ENCODE results near the gene BACH2. TPM values are rescaled to one million over a fixed set of nuclear protein-coding genes. Genes with fewer than 3 reads are reported as not detected.
"Not testable (repeated sequence)": the region's sequence is repeated elsewhere in the genome, so short reads cannot be mapped to it uniquely, and the experiment has no call there.

BACH2 gene
- total RNA-seq, 4 donors from 2014 or later = 9.3 to 34.5 (median 11.1) TPM

GRCh38 chr6:89976694-89977020 lies 320.0 kb downstream of the BACH2 start:
- WGBS, 2 donors = 84 to 91% methylated on average over 3 of the region's 3 CpGs
- DNase-seq (ENCODE audit: low spot score in 2 of 2) = no peak
- intact Hi-C loops (cut with DNase I; ENCODE audit: low total_unique reads) = no loop called here
- H3K4me3 ChIP-seq (ENCODE audit: low read depth, poor library complexity, severe bottlenecking) = no peak overlapping the region
- TF ChIP-seq CTCF (IDR thresholded peaks at IDR 0.05) (no peak), POLR2A (IDR thresholded peaks at IDR 0.05) (no peak)

DNA sequence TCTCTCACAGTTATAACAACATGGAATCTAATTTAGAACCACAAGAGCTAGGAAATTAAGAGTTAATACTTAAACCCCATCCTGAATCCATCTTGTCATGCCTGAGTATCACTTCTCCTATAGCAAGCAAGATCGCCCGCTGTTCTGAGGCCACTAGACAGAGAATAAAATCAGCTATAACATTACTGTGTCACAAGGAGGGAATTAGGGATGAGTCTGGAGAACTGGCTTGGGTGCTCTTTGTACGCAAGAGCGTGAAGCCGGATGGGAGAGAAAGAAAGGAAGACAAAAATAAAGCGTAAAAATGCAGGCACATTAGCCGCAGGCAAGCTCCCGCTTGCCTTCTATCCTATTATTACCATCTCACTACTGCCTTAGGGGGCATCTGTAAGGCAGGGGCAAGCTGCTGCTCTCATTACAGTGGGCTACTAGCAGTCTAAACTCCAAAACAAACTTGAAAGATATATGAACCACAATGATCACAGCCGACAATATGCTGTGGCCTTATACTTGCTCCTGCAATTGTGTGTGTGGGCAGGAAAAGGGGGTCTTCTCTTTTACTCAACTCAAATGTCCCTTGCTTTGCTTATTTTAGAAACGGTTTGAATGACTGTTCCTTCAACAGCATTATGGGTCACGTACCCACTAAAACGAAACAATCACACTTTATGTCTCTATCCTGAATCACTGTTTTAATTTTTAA lies 320.5 kb downstream of the BACH2 start:
- 79 to 91% methylated on average over 12 of the region's 12 CpGs for WGBS, 2 donors

GRCh38 chr6:89975366-89975765 lies 321.3 kb downstream of the BACH2 start:
- H3K4me3 ChIP-seq (ENCODE audit: low read depth, poor library complexity, severe bottlenecking) = no peak overlapping the region
- WGBS, 2 donors = 82 to 90% methylated on average over 1 of the region's 1 CpG
- no peak for TF ChIP-seq CTCF (IDR thresholded peaks at IDR 0.05)
- intact Hi-C loops (cut with DNase I; ENCODE audit: low total_unique reads) = no loop called here
- no peak for DNase-seq (ENCODE audit: low spot score in 2 of 2)

More for the DNA sequence above, 320.5 kb downstream of the BACH2 start:
- intact Hi-C loops (cut with DNase I; ENCODE audit: low total_unique reads) = no loop called here
- no peak for DNase-seq (ENCODE audit: low spot score in 2 of 2)
- TF ChIP-seq CTCF (IDR thresholded peaks at IDR 0.05) (no peak), POLR2A (IDR thresholded peaks at IDR 0.05) (no peak)
- no peak overlapping the region for H3K4me3 ChIP-seq (ENCODE audit: low read depth, poor library complexity, severe bottlenecking)

DNA sequence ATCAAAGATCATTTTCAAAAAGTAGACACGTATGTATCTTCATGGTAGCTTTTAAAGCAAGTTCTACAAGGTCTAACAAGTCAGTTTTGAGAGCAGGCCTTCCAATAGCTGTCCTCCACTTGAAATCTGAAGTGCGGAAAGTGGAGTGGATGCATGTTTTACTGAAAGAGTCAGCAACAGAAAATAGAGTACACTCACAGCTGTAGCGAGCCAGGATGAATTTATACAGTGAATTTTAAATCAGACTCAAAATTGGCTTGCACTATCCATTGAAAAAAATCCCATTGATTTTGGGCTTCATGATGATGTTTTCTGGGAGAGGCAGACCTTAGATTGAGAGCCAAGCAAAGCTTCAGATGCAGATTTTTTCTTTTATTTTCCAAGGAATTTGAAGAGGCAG lies 321.8 kb downstream of the BACH2 start:
- no peak overlapping the region for H3K4me3 ChIP-seq (ENCODE audit: low read depth, poor library complexity, severe bottlenecking)
- DNase-seq (ENCODE audit: low spot score in 2 of 2) = no peak
- WGBS, 2 donors = 81 to 85% methylated on average over 3 of the region's 3 CpGs
- TF ChIP-seq CTCF (IDR thresholded peaks at IDR 0.05) = no peak
- TF ChIP-seq POLR2A (IDR thresholded peaks at IDR 0.05) = no peak
- intact Hi-C loops (cut with DNase I; ENCODE audit: low total_unique reads) = loop anchor here (5.0 kb wide), 1 partner anchor 1117 kb away; no protein-coding TSS in a partner anchor

GRCh38 chr6:89972025-89972381 lies 324.6 kb downstream of the BACH2 start:
- H3K4me3 ChIP-seq (ENCODE audit: low read depth, poor library complexity, severe bottlenecking) = no peak overlapping the region
- TF ChIP-seq CTCF (IDR thresholded peaks at IDR 0.05) = no peak
- no peak for TF ChIP-seq POLR2A (IDR thresholded peaks at IDR 0.05)
- DNase-seq (ENCODE audit: low spot score in 2 of 2) = no peak
- WGBS, 2 donors = 96% methylated on average over 9 of the region's 9 CpGs
- intact Hi-C loops (cut with DNase I; ENCODE audit: low total_unique reads) = loop anchor here (5.0 kb wide), 1 partner anchor 1120 kb away; no protein-coding TSS in a partner anchor

DNA sequence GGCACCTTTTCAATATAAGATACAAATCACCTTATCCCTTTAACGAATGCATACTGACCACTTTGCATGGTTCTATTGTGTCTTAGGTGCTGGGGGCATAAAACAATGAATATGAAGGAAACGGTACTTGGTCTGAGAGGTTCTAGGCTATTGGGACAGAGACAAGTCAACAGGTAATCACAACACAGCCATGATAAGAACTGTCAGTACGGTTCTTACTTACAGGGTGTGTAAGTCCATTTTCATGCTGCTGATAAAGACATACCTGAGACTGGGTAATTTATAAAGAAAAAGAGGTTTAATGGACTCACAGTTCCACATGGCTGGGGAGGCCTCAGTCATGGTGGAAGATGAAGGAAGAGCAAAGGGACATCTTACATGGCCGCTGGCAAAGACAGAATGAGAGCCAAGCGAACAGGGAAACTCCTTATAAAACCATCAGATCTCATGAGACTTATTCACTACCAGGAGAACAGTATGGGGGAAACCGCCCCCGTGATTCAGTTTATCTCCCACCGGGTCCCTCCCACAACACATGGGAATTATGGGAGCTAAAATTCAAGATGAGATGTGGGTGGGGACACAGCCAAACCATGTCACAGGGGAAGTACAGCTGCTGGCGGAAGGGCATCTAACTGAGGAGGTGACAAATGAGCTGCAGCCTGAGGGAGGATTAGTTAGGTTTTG lies 325.2 kb downstream of the BACH2 start:
- DNase-seq (ENCODE audit: low spot score in 2 of 2); H3K4me3 ChIP-seq (ENCODE audit: low read depth, poor library complexity, severe bottlenecking): not testable (repeated sequence)
- intact Hi-C loops (cut with DNase I; ENCODE audit: low total_unique reads) = loop anchor here (5.0 kb wide), 1 partner anchor 1121 kb away; no protein-coding TSS in a partner anchor
- WGBS, 2 donors = 90 to 92% methylated on average over 9 of the region's 9 CpGs
